Heart left ventricle (tissue), 13 donors: ENCODE measurements around the gene ASIC4.

ENCODE experiments used
- CTCF ChIP-seq, 12 donors: fragments of 200-600 bp; sonication (generic) in 4 of 12; IDR thresholded peaks; one replicate each; pipeline versions ENCODE4 v1.5.0 to v1.8.0; 2018 to 2022; ENCODE audit warnings: antibody characterized with exemption in 12 of 12, mild to moderate bottlenecking in 5 of 12
- POLR2A ChIP-seq, 2 donors: fragments of 450-650 bp; IDR thresholded peaks; one replicate each; pipeline ENCODE4 v1.6.1; 2017; ENCODE audit warnings: antibody characterized with exemption in 2 of 2, mild to moderate bottlenecking in 2 of 2, moderate library complexity in 2 of 2
- donor health status: ischemic (EF 13 %, LVEDD 7.1; RV severe dilation, severe dysfunction).
- donor health status: DM: no; HTN: yes; CAD: no.
- donor health status: DM: no; HTN: no; CAD: no.
- donor health status: ischemic (EF 25% LVEDD 6.9; RV normal size, moderate dysfunction).
- donor health status: ischemic (EF 25% LVEDD 5.7; RV mildly dilated, moderate dysfunction).
- donor health status: ischemic (EF 35%, LVEDD 5.7; RV mildly dilated, moderate dysfunction).
- donor health status: nonischemic (EF 11% LVEDD 7.7; RV severe dilation, severe dysfunction).
- donor health status: DM: yes; HTN: yes; CAD: no.
- donor health status: PGD.
- donor health status: ischemic (EF 29% LVEDD 5.4; RV normal size, mild dysfunction).
- donor health status: nonischemic (EF 23%, LVEDD 6.1; RV moderate dilation, normal function).

- TF ChIP-seq CTCF (IDR thresholded peaks at IDR 0.05) (no peak), POLR2A (IDR thresholded peaks at IDR 0.05) (no peak)
Measured at GRCh38 chr2:219470429-219470828, 43.9 kb upstream of the ASIC4 start.
